Tibial nerve (tissue), 3 donors: ENCODE measurements around the gene KCNMA1.

Experiments
- CTCF ChIP-seq, 5 experiments: fragments of 200-600 bp in 3 of 5; fragments of 450-650 bp in 2 of 5; sonication (generic) in 3 of 5; IDR thresholded peaks; one replicate each; pipeline ENCODE4 v1.5.1; 2016 to 2019; ENCODE audit warnings: antibody characterized with exemption in 5 of 5, mild to moderate bottlenecking in 3 of 5, moderate library complexity in 2 of 5
- POLR2A ChIP-seq, 2 donors: fragments of 450-650 bp; IDR thresholded peaks; one replicate each; pipeline ENCODE4 v1.6.1; 2017; ENCODE audit warnings: antibody characterized with exemption in 2 of 2, mild to moderate bottlenecking in 2 of 2, moderate library complexity in 2 of 2

GRCh38 chr10:76830218-76830617, 807.4 kb downstream of the KCNMA1 start:
- no peak for TF ChIP-seq POLR2A (IDR thresholded peaks at IDR 0.05)
- no peak for TF ChIP-seq CTCF (IDR thresholded peaks at IDR 0.05)
